ENCODE data around the gene HUWE1.

GRCh38 chrX:53681661-53682060, 4.9 kb downstream of the HUWE1 start:
- TF ChIP-seq, protein P1, sequence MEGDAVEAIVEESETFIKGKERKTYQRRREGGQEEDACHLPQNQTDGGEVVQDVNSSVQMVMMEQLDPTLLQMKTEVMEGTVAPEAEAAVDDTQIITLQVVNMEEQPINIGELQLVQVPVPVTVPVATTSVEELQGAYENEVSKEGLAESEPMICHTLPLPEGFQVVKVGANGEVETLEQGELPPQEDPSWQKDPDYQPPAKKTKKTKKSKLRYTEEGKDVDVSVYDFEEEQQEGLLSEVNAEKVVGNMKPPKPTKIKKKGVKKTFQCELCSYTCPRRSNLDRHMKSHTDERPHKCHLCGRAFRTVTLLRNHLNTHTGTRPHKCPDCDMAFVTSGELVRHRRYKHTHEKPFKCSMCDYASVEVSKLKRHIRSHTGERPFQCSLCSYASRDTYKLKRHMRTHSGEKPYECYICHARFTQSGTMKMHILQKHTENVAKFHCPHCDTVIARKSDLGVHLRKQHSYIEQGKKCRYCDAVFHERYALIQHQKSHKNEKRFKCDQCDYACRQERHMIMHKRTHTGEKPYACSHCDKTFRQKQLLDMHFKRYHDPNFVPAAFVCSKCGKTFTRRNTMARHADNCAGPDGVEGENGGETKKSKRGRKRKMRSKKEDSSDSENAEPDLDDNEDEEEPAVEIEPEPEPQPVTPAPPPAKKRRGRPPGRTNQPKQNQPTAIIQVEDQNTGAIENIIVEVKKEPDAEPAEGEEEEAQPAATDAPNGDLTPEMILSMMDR (IDR thresholded peaks at IDR 0.05) = no peak
- TF ChIP-seq POLR2AphosphoS5 (IDR thresholded peaks at IDR 0.05) (no peak), POLR2A (IDR thresholded peaks at IDR 0.05) (no peak)

Measured in transverse colon (tissue), 4 donors.